HG03097 (cell line): ENCODE measurements around the gene ADRM1.

Experiments
- ATAC-seq: cut with Tn5 transposase; IDR thresholded peaks from one replicate; pipeline ENCODE4 v1.9.1; 2021; ENCODE audit not compliant: unreplicated experiment, low FRiP score

Gene ADRM1

GRCh38 chr20:62297449-62298227 is 5.2 kb upstream of the ADRM1 start:
- ATAC-seq: no peak

- no peak for ATAC-seq
Measured at GRCh38 chr20:62298577-62299249, 4.1 kb upstream of the ADRM1 start.

- ATAC-seq: no peak
Measured at GRCh38 chr20:62299666-62300236, 3.0 kb upstream of the ADRM1 start.

- ATAC-seq: no peak
Measured at GRCh38 chr20:62300319-62300718, 2.5 kb upstream of the ADRM1 start.

- no peak for ATAC-seq
Measured at GRCh38 chr20:62301111-62301668, 1.6 kb upstream of the ADRM1 start.

- peak; percentile 37 for ATAC-seq
Measured at GRCh38 chr20:62301773-62302340, 940 bp upstream of the ADRM1 start.

GRCh38 chr20:62303062-62303339 is 204 bp downstream of the ADRM1 start:
- ATAC-seq: no peak

GRCh38 chr20:62303340-62304226 is 786 bp downstream of the ADRM1 start:
- ATAC-seq: no peak

- no peak for ATAC-seq
Measured at GRCh38 chr20:62304331-62305148, 1.7 kb downstream of the ADRM1 start.

- no peak for ATAC-seq
Measured at GRCh38 chr20:62305149-62305764, 2.5 kb downstream of the ADRM1 start.

GRCh38 chr20:62305765-62306413 is 3.1 kb downstream of the ADRM1 start:
- no peak for ATAC-seq

- ATAC-seq: no peak
Measured at GRCh38 chr20:62306414-62307187, 3.8 kb downstream of the ADRM1 start.

GRCh38 chr20:62307226-62308101 is 4.7 kb downstream of the ADRM1 start:
- ATAC-seq: no peak

- ATAC-seq: no peak
Measured at GRCh38 chr20:62308102-62308822, 5.5 kb downstream of the ADRM1 start.

- no peak for ATAC-seq
Measured at GRCh38 chr20:62309198-62309944, 6.6 kb downstream of the ADRM1 start.
